Prostate gland (tissue), 2 donors: ENCODE results near the gene ATP1B3.
"Not testable (repeated sequence)": the region's sequence is repeated elsewhere in the genome, so short reads cannot be mapped to it uniquely, and the experiment has no call there.

Experiments used
- POLR2A ChIP-seq: fragments of 450-650 bp; IDR thresholded peaks from one replicate; pipeline ENCODE4 v1.6.1; 2016; ENCODE audit warnings: antibody characterized with exemption, mild to moderate bottlenecking
- TF ChIP-seq, protein P1 (sequence below), 4 experiments: fragments of 200-600 bp in 2 of 4; fragments of 450-650 bp in 2 of 4; sonication (generic) in 2 of 4; IDR thresholded peaks; 1 replicate in 3 of 4; 2 replicates in 1 of 4; pipeline ENCODE4 v1.5.1; 2016 to 2019; ENCODE audit warnings: antibody characterized with exemption in 4 of 4, mild to moderate bottlenecking in 2 of 4, moderate library complexity in 2 of 4

DNA sequence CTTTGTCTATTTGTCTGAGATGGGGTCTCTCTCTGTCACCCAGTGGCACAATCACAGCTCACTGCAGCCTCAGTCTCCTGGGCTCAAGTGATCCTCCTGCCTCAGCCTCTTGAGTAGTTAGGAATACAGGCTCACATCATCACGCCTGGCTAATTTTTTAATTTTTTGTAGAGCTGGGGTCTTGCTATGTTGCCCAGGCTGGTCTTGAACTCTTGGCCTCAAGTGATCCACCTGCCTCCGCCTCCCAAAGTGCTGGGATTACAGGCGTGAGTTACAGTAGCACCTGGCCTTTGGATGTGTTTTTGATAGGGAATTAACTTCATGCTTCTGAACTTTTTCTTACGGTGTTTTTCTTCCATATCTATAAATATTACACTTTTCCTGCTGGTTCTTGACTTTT, 33.5 kb downstream of the ATP1B3 start:
- TF ChIP-seq, protein P1, sequence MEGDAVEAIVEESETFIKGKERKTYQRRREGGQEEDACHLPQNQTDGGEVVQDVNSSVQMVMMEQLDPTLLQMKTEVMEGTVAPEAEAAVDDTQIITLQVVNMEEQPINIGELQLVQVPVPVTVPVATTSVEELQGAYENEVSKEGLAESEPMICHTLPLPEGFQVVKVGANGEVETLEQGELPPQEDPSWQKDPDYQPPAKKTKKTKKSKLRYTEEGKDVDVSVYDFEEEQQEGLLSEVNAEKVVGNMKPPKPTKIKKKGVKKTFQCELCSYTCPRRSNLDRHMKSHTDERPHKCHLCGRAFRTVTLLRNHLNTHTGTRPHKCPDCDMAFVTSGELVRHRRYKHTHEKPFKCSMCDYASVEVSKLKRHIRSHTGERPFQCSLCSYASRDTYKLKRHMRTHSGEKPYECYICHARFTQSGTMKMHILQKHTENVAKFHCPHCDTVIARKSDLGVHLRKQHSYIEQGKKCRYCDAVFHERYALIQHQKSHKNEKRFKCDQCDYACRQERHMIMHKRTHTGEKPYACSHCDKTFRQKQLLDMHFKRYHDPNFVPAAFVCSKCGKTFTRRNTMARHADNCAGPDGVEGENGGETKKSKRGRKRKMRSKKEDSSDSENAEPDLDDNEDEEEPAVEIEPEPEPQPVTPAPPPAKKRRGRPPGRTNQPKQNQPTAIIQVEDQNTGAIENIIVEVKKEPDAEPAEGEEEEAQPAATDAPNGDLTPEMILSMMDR (IDR thresholded peaks at IDR 0.05) = not testable (repeated sequence)
- not testable (repeated sequence) for TF ChIP-seq POLR2A
